SW480 (cell line): Measurements from ENCODE around the gene ZNF792.
"Not testable (repeated sequence)": the region's sequence is repeated elsewhere in the genome, so short reads cannot be mapped to it uniquely, and the experiment has no call there.

Source experiments
- DNase-seq: peaks from one replicate; pipeline ENCODE4 v3.0.0-alpha.2; 2016; ENCODE audit warnings: low spot score

ZNF792 gene

DNA sequence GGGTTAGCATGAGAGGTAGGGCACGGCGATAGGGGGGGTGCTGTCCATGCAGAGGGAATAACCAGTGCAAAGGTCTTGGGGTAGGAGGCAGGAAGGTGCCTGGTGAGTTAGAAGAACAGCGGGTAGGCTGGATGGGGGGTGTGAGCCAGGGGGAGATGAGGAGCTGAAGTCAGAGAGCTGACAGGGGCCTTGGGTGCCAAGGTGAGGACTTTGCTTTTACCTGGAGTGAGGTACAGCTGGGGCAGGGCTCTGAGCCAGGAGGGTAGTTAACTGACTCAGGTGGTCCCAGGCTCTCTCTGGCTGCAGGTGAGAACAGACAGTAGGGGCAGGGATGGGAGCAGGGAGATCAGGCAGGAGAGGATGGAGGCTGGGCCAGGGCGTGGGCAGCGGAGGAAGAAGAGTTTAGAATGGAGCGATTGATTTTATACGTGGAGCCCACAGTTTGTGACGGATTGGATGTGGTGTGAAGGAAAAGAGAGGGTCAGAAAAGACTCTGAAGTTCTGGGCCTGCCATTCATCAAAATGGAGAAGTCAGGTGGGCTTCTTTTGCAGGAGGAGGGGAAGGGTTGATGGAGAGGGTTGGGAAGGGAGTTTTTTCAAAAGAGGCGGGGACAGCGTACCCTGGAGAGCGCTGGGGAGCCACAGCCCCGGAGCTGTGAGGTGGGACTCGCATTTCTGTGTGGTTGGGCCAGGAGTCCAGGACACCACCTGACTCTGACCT, 34.9 kb upstream of the ZNF792 start:
- no peak for DNase-seq

DNA sequence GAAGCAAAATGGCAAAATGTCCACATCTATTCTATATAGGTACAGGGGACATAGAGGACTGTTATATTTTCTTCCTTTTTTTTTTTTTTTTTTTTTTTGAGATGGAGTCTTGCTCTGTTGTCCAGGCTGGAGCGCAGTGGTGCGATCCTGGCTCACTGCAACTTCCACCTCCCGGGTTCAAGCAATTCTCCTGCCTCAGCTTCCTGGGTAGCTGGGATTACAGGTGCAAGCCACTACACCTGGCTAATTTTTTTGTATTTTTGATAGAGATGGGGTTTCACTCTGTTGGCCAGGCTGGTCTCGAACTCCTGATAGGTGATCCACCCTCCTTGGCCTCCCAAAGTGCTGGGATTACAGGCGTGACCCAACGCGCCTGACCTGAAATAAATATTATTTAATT, 34.2 kb upstream of the ZNF792 start:
- not testable (repeated sequence) for DNase-seq

DNA sequence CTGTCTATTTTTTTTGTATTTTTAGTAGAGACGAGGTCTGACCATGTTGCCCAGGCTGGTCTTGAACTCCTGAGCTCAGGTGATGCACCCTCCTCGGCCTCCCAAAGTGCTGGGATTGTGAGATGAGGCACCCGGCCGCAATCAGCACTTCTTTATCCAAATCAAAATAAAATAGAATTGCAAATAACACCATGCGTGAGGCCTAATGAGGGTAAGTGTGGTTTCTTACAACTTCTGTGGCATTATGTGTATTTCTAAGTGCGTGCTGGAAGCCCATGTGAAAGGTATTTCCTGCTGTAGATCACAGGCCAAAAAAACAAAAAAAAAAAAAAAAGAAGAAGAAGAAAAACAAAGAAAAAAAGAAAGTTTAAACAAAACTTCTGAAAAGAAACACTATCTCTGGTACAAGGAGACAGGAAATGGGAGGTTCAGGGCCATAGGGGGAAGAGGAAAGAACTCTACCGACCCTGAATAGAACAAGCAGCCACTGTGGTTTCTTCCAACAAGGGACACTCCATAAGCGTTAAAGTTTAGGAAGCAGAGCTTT, 33.1 kb upstream of the ZNF792 start:
- no peak for DNase-seq

DNA sequence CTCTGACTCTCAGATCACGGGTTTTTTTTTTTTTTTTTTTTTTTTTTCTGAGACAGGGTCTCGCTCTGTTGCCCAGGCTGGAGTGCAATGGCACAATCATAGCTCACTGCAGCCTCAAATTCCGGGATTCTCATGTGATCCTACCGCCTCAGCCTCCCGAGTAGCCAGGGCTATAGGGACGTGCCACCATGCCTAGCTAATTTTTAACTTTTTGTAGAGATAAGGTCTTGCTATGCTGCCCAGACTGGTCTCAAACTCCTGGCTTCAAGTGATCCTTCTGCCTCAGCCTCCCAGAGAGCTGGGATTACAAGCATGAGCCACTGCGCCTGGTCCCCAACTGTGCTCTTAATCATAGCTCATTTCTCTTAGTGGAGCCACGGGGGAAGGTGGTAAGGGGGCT, 31.5 kb upstream of the ZNF792 start:
- DNase-seq, result no peak

DNA sequence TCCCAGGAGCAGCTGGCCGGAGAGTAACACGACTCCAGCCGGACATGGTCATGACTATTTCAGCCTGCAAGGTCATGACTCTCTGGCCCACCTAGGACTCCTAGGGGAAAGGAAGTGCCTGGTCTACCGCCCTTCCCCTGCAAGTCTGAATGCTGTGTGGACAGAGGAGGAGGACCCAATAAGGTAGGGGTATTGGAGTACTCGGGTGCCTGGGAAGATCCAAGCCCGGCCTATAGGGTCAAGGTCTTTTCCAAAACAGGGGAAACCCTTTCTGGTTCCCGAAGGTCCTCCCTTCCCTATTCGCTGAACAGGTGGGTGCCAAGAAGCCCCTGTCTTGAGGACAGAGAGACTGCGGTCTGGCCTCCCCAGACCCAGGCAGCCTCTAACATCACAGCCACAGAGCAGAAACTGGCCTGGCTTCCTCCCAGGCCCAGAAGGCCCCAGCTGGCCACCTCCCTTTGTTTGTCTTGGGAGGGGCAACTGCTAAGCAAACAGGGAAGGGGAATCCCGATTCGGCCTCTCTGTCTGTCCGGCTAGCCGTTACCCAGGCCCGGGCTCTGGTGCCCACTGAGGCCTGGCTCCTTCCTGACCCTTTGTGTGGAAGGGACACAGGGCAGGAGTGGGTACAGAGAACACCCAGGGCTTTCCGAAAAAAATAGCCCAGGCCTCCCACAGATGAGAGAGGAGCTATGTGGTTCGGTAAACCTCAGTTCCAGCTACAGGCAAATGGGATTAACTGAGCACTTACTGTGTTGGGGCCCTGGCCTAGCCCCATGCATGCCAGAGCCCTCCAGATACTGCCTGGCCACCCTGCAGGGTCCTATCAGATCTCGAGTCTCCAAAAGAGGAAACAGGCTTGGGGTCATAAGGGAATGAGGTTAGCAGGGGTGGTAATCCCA, 30.9 kb upstream of the ZNF792 start:
- DNase-seq, result no peak

DNA sequence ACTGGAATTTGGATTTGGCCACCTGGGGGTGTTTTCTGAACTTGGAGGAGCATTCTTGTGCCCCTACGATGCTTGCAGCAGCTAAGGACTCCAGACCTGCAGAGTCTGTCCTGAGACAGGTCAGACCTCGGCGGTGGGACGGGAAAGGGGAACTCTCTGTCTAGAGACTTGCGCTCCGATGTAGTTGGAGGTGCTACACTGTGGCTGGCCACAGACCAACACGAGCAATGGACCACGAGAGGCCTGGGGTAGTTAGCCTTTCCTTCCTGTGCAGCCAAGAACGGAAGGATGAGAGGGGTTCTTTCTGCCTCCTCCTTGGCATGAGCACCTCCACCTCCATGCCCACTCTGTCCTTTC, 30.2 kb upstream of the ZNF792 start:
- DNase-seq, result no peak

DNA sequence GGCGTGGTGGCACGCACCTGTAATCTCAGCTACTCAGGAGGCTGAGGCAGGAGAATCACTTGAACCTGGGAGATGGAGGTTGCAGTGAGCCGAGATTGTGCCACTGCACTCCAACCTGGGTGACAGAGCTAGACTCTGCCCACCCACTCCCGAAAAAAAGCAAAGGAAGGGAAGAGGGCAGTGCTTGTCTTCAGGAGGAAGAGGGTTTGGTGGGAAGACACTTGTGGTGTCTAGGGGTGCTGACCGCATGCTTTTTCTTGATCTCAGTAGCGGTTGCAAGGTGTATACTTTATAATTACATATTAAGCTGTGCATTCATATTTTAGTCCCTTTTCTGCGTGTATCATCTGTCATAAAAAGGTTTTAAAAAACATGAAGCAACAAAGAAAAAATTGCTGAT, 28.6 kb upstream of the ZNF792 start:
- not testable (repeated sequence) for DNase-seq

DNA sequence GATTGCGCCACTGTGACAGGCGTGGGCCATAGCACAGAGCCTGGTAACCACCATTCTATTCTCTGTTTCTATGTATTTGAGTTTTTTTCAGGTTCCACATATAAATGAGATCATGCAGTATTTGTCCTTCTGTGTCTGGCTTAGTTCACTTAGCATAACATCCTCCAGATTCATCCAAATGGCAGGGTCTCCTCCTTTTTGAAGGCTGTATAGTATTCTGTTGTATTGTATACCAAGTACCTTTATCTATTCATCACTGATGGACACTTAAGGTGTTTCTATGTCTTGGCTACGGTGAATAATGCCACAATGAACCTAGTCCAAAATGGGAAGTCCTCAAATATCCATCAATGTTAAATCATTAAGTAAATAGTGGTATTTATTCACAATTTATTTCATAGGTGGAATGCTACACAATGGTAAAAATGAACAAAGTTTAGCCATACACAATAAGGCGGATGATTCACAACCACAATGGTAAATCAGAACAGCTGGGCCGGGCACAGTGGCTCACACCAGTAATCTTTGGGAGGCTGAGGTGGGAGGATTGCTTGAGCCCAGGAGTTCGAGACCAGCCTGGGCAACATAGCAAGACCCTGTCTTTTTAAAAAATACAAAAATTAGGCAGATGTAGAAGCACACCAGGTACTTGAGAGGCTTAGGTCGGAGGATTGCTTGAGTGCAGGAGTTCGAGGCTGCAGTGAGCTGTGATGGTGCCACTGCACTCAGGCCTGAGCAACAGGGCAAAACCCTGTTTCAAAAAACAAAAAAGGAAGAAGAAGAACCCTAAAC, 27.7 kb upstream of the ZNF792 start:
- DNase-seq, result no peak

DNA sequence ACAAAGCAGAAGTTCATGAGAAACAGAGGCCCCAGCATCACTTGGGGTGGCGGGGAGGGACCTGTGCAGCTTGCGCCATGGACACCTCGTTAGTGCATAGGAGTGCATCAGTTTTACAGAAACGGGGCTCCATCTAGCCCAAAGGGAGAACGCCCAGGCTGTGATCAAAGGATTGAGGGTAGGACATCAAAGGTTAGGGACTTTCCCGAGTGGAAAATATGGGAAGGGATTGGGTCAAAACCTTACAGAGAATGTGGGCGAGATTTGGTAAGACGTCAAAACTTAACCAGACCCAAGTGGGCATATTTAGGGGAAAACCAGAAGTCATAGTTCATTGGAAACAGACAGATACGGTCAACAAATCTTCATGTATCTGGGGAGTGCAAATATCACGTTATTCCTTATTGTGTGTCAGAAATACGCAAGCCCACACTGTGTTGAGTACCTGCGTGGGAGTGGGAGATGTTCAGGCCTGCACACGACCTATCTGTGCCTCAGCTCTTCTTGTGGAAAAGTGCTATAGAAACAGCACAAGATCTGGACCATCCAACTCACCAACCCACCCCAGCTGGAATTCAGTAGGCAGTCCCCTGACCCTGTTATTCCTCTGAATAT, 26.7 kb upstream of the ZNF792 start:
- no peak for DNase-seq

DNA sequence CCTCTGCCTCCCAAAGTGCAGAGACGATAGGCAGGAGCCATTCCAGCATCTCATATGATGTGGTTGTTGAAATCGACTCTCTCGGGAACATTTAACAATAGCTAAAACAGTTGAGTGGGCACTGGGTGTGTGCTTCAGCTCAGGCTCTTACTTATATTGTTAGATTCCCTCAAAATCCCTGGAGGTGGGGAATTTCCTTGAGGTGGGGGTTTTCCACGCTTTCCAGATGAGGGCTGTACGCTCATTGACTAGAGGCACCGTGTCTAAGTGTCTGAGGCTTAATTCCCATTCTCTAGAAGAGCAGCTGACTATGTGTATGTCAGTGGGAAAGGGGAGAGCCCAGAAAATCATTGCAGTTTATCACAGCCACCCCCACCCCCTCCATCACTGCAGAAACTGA, 25.3 kb upstream of the ZNF792 start:
- no peak for DNase-seq

DNA sequence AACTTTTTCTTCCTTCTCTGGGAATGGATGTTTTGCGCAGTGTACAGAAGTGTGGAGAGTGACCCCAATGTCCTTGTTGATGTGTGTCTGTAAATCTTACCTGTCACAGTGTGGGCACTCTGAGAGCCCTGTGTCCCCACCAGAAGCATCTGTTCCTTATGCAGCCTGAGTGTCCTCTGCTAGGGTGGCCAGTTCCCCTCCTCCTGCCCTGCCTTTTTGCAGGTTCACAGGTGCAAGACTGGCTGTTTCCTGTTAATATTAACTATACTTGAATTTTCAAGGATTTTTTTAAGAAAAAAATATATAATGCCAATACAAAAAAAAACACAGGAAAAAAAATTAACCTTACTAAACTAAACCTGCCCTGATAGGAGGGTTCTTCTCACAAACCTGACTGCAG, 24.1 kb upstream of the ZNF792 start:
- no peak for DNase-seq

DNA sequence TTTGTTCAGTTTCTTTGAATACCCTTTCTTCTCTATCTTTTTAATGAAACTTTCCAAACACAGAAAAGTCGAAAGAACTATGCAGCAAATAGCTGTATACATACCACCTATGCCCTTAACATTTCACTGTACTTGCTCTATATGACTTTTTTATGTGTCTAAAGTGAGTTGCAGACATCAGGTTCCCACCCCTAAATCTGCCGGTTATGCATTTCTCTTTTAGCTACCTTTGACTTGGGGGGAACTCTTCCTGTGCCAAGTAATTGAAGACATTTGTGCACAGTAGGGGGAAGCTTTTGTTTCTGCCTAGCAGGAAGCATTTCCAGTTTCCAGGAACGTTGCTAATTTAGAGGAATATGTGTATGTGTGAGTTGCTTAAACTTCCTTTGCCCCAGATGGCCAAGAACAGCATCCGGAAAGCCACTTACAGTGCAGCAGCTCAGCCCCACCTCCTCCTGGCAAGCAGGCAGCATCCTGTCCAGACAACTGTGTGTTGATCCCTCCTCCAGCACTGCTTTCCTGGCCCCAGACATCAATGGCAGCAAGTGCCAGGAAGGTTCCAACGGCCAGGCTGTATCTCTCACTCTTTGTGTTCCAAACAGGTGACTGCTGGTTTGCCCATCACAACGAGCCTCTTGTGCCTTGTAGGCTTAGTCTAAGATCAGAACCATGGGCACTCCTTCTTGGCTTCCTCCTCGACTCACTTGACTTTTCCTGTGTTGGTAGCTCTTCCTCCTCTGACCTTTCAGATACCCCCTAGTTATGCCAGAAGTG, 21.4 kb upstream of the ZNF792 start:
- no peak for DNase-seq

DNA sequence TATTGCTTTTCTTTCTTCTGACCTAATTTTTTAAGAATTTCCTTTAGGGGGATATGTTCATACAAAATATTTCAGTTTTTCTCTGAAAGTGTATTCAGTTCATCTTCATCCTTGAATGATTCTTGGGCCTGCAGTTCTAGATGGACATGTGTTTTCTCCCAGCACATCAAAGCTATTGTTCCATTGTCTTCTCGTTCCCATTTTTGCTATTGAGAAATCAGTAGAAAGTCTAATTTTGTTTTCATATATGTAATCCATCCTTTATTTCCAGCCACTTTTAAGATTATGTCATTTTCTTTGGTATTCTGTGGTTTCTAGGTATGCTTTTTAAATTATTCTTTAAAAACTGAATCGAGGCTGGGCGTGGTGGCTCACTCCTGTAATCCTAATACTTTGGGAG, 20.3 kb upstream of the ZNF792 start:
- no peak for DNase-seq

DNA sequence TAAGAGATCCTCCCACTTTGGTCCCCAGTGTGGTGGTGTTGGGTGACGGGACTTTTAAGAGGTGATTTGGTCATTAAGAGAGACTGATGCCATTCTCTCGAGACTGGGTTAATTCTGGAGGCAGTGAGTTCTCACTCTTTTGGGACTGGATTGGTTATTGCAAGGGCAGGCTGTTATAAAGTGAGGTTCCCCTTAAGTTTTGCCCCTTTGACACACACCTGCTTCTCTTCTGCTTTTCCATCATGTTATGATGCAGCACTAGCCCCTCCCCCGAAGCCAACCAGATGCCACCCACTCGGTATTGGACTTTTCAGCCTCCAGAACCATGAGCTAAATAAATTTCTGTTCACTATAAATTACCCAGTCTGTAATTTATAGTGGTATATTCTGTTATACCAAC, 19.8 kb upstream of the ZNF792 start:
- no peak for DNase-seq

DNA sequence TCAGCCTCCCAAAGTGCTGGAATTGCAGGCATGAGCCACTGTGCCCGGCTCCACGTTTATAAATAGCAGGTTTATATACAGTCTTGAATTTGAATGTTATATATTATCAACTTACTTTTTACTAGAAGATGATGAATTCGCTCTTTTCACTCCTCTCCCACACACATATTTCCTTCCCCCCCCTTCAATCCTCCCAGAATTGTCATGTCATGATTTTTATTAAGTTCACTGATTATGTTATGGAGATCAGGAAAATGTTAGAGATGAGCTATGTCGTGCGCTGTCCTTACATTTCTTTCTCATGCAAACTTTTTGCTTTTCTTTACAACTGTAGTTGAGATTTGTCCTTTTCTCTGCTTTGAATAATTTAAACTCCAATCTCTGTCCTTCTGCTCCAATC, 18.2 kb upstream of the ZNF792 start:
- no peak for DNase-seq

DNA sequence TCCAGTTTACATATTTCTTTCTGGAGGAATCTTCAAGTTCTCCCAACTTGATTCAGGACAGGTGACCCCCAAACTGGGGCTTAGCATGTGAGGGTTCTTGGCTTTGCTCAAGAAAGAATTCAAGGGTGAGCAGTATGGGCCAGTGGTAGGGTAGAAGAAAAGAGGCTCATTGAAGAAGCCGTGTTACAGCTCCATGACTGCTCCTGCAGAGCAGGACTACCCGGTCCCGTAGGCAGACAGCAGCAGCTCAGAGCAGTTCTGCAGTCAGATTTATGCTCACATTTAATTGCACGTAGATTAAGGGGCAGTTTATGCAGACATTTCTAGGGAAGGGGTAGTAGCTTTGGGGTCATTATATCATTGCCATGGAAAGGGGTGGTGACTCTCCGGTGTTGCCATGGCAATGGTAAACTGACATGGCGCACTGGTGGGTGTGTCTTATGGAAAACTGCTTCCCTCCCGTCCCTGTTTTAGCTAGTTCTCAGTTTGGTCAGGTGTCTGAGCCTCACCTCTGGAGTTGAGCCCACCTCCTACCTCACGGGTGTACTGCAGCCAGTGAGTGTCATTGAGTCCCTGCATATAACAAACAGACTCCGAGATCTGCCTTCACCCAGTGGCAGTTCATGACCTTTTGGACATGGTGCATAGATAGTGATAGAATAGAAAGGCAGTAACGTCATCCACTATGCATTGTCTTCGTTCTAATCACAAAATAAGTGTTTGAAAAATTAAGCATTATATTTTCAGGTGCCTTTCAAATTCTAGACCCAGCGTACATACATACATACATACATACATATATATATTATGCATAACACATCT, 16.0 kb upstream of the ZNF792 start:
- no peak for DNase-seq

DNA sequence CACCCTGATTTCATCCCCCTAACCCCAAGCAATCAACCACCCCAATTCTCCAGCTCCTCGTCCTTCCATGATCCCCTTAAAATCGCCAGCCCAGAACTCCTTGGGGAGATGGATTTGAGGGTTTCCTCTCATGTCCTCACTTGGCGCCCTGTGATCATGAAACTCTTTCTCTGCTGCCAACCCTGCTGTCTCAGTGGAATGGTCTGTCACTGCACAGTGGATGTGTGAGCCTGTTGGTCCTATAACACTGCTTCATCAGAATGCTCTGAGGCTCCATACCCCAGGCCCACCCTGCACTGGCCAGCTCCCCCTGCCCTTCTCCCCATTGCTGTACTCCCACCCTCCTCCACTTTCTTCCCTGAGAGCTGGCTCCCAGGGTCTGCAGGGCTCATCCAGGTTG, 12.6 kb upstream of the ZNF792 start:
- DNase-seq, result no peak

DNA sequence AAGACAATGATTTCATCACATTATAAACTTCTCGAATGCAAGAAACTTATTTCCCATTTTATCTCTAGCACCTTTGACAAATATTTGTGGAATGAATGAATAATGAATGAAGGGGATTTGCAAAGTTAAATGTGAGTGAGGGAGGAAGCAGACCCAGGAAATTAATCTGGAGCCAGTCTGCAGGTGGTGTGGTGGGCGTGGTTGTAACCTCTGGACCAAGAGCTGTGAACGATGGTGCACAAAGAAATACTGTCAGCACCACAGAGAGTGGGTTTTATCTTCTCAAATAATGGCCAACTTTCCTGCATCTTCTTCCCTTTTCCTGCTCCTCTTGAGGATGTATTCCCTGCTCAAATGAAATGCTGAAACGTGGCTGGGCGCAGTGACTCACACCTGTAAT, 11.0 kb upstream of the ZNF792 start:
- no peak for DNase-seq

DNA sequence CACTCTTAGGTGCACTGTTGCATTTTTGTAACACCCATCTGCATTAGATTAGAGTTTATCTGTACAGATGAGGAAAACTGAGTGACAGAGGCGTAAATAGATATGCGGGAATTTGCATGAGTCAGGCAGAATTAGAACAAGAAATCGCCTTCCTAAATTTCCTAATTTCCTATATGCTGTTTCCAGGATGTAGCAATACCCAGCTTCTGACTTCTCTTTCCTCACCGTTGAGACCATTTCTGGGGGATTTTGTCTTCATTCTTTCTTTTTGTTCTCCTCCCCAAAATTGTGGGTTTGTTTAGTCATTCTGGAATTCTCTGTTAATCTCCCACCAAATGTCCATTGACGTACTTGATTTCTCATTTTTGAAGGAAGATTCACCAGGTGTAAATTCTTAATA, 10.6 kb upstream of the ZNF792 start:
- no peak for DNase-seq

DNA sequence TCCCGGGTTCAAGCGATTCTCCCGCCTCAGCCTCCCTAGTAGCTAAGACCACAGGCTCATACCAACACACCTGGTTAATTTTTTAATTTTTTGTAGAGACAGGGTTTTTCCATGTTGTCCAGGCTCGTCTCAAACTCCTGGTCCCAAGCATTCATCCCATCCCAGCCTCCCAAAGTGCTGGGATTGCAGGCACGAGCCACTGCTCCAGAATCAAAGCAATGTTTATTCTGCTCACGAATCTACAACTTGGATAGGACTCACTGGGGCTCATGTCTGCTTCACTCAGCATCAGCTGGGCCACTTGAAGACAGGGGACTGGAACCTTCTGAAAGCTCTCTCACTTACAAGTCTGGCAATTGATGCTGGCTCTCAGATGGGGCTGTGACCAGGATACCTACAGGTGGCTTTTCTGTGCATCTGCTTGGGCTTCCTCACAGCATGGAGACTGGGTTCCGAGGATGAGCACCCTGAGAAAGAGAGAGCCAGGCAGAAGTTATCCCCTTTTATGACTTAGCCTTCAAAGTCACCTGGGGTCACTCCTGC, 8.2 kb upstream of the ZNF792 start:
- no peak for DNase-seq
